ENCODE results near the gene DEPDC1B.

GRCh38 chr5:60563696-60564324 lies 136.2 kb downstream of the DEPDC1B start:
- no peak for TF ChIP-seq CTCF (IDR thresholded peaks at IDR 0.05)
- no peak for TF ChIP-seq POLR2A (IDR thresholded peaks at IDR 0.05)
- no peak for TF ChIP-seq POLR2AphosphoS5 (IDR thresholded peaks at IDR 0.05; ENCODE audit: insufficient read depth in 1 of 2, low read depth in 1 of 2)
